AG10803 (cell line): ENCODE data around the gene SOCS1.

Source experiments
- DNase-seq: peaks from one replicate; pipeline ENCODE4 v3.0.0; 2010; ENCODE audit warnings: low read depth
- H3K4me3 ChIP-seq: 2 replicates; pipeline ENCODE4 v1.5.1; 2011; ENCODE audit warnings: mild to moderate bottlenecking, low read length, control low read depth
- CTCF ChIP-seq: conservative IDR thresholded peaks from 2 replicates; pipeline ENCODE4 v1.5.1; 2011; ENCODE audit warnings: mild to moderate bottlenecking, low read length, control low read depth, inconsistent platforms

The SOCS1 gene

GRCh38 chr16:11213373-11213772, 42.6 kb downstream of the SOCS1 start:
- no peak overlapping the region for H3K4me3 ChIP-seq
- DNase-seq = no peak
- TF ChIP-seq CTCF = no peak

- TF ChIP-seq CTCF = no peak
- no peak overlapping the region for H3K4me3 ChIP-seq
- no peak for DNase-seq
Observed at GRCh38 chr16:11212798-11213196, 43.2 kb downstream of the SOCS1 start.

- no peak for DNase-seq
- TF ChIP-seq CTCF = no peak
- no peak overlapping the region for H3K4me3 ChIP-seq
Observed at GRCh38 chr16:11211977-11212797, 43.8 kb downstream of the SOCS1 start.

- no peak for TF ChIP-seq CTCF
- H3K4me3 ChIP-seq = no peak overlapping the region
- DNase-seq = no peak
Observed at GRCh38 chr16:11211061-11211976, 44.7 kb downstream of the SOCS1 start.

- no peak overlapping the region for H3K4me3 ChIP-seq
- TF ChIP-seq CTCF = no peak
- no peak for DNase-seq
Observed at GRCh38 chr16:11210260-11210659, 45.7 kb downstream of the SOCS1 start.

- DNase-seq = peak; percentile 24
- no peak overlapping the region for H3K4me3 ChIP-seq
- no peak for TF ChIP-seq CTCF
Observed at GRCh38 chr16:11208916-11209665, 46.9 kb downstream of the SOCS1 start.
